Kidney epithelial cell (primary cell): ENCODE results near the gene SCLT1. TPM values are rescaled to one million over a fixed set of nuclear protein-coding genes. Genes with fewer than 3 reads are reported as not detected.
"Not testable (repeated sequence)": the region's sequence is repeated elsewhere in the genome, so short reads cannot be mapped to it uniquely, and the experiment has no call there.

ENCODE experiments used
- DNase-seq: peaks from one replicate; pipeline ENCODE4 v3.0.0-alpha.2; 2010; ENCODE audit warnings: low read depth
- H3K27me3 ChIP-seq: 2 replicates; pipeline ENCODE4 v1.6.0; 2011; ENCODE audit warnings: low read length; ENCODE audit not compliant: control insufficient read depth, insufficient read depth
- H3K36me3 ChIP-seq: 2 replicates; pipeline ENCODE4 v1.5.1; 2011; ENCODE audit warnings: low read length; ENCODE audit not compliant: control insufficient read depth, insufficient read depth
- H3K4me3 ChIP-seq: 2 replicates; pipeline ENCODE4 v1.5.1; 2011; ENCODE audit warnings: low read depth, mild to moderate bottlenecking, control low read depth, low read length
- CTCF ChIP-seq: IDR thresholded peaks from 2 replicates; pipeline ENCODE4 v1.5.1; 2011; ENCODE audit warnings: mild to moderate bottlenecking, moderate library complexity, low read length, control low read depth, inconsistent platforms; ENCODE audit not compliant: insufficient read depth, poor library complexity, severe bottlenecking
- total RNA-seq: library from RNA; depleted of rRNA; stranded (reverse); fragments of >200 nt; gene quantifications from 2 replicates; pipeline ENCODE4 v1.2.3, GENCODE V29; 2015

SCLT1 gene
- total RNA-seq, 1 donor from 2014 or later: 6.5 TPM

GRCh38 chr4:129129143-129129542 lies 35.8 kb upstream of the SCLT1 start:
- H3K36me3 ChIP-seq: no peaks in the 10 kb centered on the region
- DNase-seq: no peak
- TF ChIP-seq CTCF: no peak
- no peaks in the 10 kb centered on the region for H3K27me3 ChIP-seq
- no peak overlapping the region for H3K4me3 ChIP-seq

GRCh38 chr4:129126614-129127013 lies 33.3 kb upstream of the SCLT1 start:
- H3K27me3 ChIP-seq, H3K36me3 ChIP-seq, DNase-seq, H3K4me3 ChIP-seq: not testable (repeated sequence)

GRCh38 chr4:129117705-129118104 lies 24.4 kb upstream of the SCLT1 start:
- no peaks in the 10 kb centered on the region for H3K27me3 ChIP-seq
- no peak for TF ChIP-seq CTCF
- no peaks in the 10 kb centered on the region for H3K36me3 ChIP-seq
- H3K4me3 ChIP-seq: no peak overlapping the region
- DNase-seq: no peak

GRCh38 chr4:129113919-129114318 lies 20.6 kb upstream of the SCLT1 start:
- Histone ChIP-seq H3K36me3 (no peaks in the 10 kb centered on the region), H3K4me3 (no peak overlapping the region), H3K27me3 (no peaks in the 10 kb centered on the region)
- no peak for DNase-seq
- no peak for TF ChIP-seq CTCF

GRCh38 chr4:129113434-129113833 lies 20.1 kb upstream of the SCLT1 start:
- H3K27me3 ChIP-seq: no peaks in the 10 kb centered on the region
- DNase-seq: no peak
- TF ChIP-seq CTCF: no peak
- no peaks in the 10 kb centered on the region for H3K36me3 ChIP-seq
- H3K4me3 ChIP-seq: no peak overlapping the region

- no peak overlapping the region for H3K4me3 ChIP-seq
- TF ChIP-seq CTCF: no peak
- no peak for DNase-seq
- no peaks in the 10 kb centered on the region for H3K27me3 ChIP-seq
- no peaks in the 10 kb centered on the region for H3K36me3 ChIP-seq
Measured at GRCh38 chr4:129111919-129112318, 18.6 kb upstream of the SCLT1 start.

- no peaks in the 10 kb centered on the region for H3K36me3 ChIP-seq
- DNase-seq: no peak
- no peak for TF ChIP-seq CTCF
- H3K27me3 ChIP-seq: no peaks in the 10 kb centered on the region
- no peak overlapping the region for H3K4me3 ChIP-seq
Measured at GRCh38 chr4:129110931-129111330, 17.6 kb upstream of the SCLT1 start.
